ENCODE results near the gene TNFRSF1B. TPM values are rescaled to one million over a fixed set of nuclear protein-coding genes. Genes with fewer than 3 reads are reported as not detected.

Gene TNFRSF1B
- polyA plus RNA-seq, 3 donors: 5.8 to 44.3 (median 21.4) TPM

GRCh38 chr1:12182410-12182984 is 15.7 kb downstream of the TNFRSF1B start:
- 54 to 73% (median 66%) methylated on average over 4 of the region's 4 CpGs for WGBS, 3 donors
- peak overlapping the region; percentile 13 for H3K27ac ChIP-seq (ENCODE audit: low read depth, low read length)

- 76 to 95% (median 92%) methylated on average over 7 of the region's 7 CpGs for WGBS, 3 donors
- H3K27ac ChIP-seq (ENCODE audit: low read depth, low read length): no peak overlapping the region
Observed at GRCh38 chr1:12183095-12183794, 16.5 kb downstream of the TNFRSF1B start.

- 6 to 15% (median 15%) methylated on average over 10 of the region's 10 CpGs for WGBS, 3 donors
- peak overlapping the region; percentile 98 for H3K27ac ChIP-seq (ENCODE audit: low read depth, low read length)
Observed at GRCh38 chr1:12184008-12184681, 17.4 kb downstream of the TNFRSF1B start.

DNA sequence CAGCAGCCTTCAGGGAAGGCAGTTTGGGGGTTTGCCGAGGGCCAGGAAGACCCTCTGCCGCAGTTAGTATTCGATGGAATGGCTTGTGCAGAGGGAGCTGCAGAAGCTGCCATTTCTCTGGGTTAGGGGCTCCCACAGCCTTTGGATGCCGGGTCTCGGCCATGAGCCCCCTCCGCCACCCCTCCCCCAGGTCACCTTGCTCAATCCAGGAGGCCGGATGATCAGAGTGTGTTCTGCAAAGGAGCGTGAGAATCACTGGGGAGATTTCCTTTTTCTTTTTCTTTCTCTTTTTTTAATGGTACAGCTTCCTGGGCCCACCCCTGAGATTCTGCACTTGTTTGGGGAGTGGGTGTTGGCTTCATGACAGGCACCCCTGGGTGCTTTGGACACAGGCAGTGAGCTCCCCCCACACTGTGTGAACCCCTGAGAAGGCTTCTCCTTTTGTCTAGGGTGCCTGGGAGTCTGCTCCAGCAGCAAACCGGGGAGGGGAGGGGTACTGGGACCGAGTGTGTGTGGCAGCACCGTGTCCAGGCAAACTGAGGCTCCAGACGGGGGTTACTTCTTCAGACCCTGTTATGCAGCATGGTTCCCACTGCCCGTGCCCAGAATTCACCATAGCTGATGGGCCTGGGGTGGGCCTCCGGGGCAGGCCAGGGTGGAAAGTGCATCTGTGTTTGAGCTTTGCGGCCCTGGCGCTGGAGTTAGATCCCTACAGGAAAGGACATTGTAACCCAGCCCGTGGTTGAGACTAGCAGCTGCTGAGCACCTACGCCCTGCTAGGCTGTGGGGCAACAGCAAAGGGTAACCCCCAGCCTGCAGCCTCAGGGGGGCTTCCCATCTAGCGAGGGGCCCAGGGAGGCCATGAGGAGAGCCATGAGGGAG is 18.5 kb downstream of the TNFRSF1B start:
- peak overlapping the region; percentile 98 for H3K27ac ChIP-seq (ENCODE audit: low read depth, low read length)
- 36 to 65% (median 39%) methylated on average over 19 of the region's 19 CpGs for WGBS, 3 donors

GRCh38 chr1:12185918-12186678 is 19.3 kb downstream of the TNFRSF1B start:
- 51 to 59% (median 54%) methylated on average over 13 of the region's 13 CpGs for WGBS, 3 donors
- peak overlapping the region; percentile 98 for H3K27ac ChIP-seq (ENCODE audit: low read depth, low read length)

DNA sequence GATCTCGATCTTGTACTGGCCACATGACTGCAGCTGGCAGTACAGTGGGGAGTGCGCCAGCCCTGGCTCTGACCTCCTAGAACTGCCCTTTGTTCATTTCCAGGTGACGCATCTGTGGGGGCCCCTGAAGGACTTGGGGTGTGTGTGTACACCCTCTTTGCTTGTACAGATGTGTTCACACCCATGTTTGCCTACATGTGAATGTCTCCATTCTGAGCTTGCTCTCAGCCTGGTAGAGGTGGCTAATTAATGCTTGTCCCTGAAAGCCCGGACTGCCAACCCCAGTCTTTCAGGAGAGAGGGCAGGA is 19.8 kb downstream of the TNFRSF1B start:
- no peak overlapping the region for H3K27ac ChIP-seq (ENCODE audit: low read depth, low read length)
- WGBS, 3 donors: 63 to 75% (median 68%) methylated on average over 4 of the region's 4 CpGs

- H3K27ac ChIP-seq (ENCODE audit: low read depth, low read length): no peak overlapping the region
- WGBS, 3 donors: 39 to 71% (median 66%) methylated on average over 3 of the region's 3 CpGs
Observed at GRCh38 chr1:12188115-12188514, 21.3 kb downstream of the TNFRSF1B start.

GRCh38 chr1:12188657-12189327 is 22.0 kb downstream of the TNFRSF1B start:
- no peak overlapping the region for H3K27ac ChIP-seq (ENCODE audit: low read depth, low read length)
- 69 to 86% (median 85%) methylated on average over 13 of the region's 13 CpGs for whole genome bisulfite sequencing, 3 donors

GRCh38 chr1:12189328-12189682 is 22.5 kb downstream of the TNFRSF1B start:
- 57 to 77% (median 72%) methylated on average over 5 of the region's 5 CpGs for WGBS, 3 donors
- H3K27ac ChIP-seq (ENCODE audit: low read depth, low read length): no peak overlapping the region

DNA sequence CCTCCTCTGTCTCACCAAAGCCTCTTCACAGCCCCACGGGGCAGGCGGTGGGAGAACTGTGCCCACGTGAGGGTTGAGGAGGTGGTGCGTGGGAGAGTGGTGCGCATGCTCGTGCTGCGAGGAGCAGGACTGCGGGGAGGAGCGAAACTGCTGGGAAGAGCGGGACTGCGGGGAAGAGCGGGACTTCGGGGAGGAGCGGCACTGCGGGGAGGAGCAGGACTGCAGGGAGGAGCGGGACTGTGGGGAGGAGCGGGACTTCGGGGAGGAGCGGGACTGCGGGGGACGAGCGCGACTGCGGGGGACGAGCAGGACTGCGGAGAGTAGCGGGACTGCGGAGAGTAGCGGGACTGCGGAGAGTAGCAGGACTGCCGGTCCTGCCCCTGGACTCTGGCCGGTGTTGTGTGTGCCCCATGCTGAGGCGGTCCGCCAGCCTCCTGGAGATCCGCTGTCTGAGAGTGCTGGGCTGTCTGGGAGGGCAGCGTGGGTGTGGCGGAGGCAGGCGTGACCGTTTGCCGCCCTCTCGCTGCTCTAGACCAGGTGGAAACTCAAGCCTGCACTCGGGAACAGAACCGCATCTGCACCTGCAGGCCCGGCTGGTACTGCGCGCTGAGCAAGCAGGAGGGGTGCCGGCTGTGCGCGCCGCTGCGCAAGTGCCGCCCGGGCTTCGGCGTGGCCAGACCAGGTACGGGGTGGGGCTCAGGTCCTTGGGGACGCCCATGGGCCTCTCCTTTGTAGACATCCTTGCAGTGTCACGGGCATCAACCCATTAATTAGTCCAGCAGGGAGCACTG is 24.6 kb downstream of the TNFRSF1B start:
- WGBS, 3 donors: 78 to 94% (median 91%) methylated on average over 57 to 58 of the region's 58 CpGs
- no peak overlapping the region for H3K27ac ChIP-seq (ENCODE audit: low read depth, low read length)

DNA sequence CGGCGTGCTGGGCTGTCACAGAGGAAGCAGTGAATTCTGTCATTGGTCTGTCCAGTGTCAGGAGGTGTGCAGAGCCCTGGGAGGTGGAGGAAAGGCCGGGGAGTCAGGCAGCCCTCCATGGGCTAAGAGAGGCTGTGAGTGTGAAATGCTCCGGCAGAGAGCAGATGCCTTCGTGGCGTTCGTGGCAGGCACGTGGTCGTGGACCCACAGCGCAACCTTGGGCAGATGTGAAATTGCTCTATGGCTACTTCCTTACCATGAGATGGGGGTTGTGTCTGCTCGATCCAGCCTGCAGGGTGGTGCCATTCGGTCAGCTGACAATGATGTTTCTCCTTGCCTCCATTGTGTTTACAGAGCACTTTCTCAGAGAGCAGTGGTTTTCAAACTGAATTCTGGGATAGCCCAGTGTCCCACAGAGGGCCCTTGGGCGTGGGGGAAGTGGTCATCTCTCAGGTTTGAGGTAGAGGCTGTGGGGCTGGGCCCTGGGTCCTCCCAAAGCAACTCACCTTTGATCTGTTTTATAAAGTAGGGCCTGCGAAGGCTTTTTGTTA is 27.9 kb downstream of the TNFRSF1B start:
- 66 to 77% (median 72%) methylated on average over 14 of the region's 14 CpGs for WGBS, 3 donors
- H3K27ac ChIP-seq (ENCODE audit: low read depth, low read length): no peak overlapping the region

- 53 to 81% (median 80%) methylated on average over 3 of the region's 3 CpGs for WGBS, 3 donors
- H3K27ac ChIP-seq (ENCODE audit: low read depth, low read length): no peak overlapping the region
Observed at GRCh38 chr1:12195416-12195815, 28.6 kb downstream of the TNFRSF1B start.

- WGBS, 3 donors: 51 to 68% (median 57%) methylated on average over 20 of the region's 20 CpGs
- H3K27ac ChIP-seq (ENCODE audit: low read depth, low read length): no peak overlapping the region
Observed at GRCh38 chr1:12196641-12197482, 30.1 kb downstream of the TNFRSF1B start.

- 71 to 93% (median 91%) methylated on average over 7 of the region's 7 CpGs for WGBS, 3 donors
- H3K27ac ChIP-seq (ENCODE audit: low read depth, low read length): no peak overlapping the region
Observed at GRCh38 chr1:12197483-12197880, 30.7 kb downstream of the TNFRSF1B start.

DNA sequence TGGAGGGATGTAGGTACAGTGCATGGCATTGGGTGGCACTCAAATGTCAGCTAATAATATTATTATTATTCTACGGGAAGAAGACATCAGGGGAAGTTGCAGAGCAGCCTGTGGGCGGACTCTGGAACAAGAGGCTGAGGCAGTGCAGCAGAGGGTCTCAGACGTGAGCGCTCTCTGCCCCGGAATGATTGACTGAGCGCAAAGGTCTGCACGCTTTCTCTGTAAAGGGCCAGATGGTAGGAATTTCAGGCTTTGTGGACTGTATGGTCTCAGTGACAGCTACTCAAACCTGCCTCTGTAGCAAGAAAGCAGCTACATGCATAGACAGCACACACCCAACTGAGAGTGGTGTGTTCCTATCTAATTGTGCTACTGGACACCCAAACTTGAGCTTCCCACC is 33.4 kb downstream of the TNFRSF1B start:
- 69 to 96% (median 91%) methylated on average over 7 of the region's 7 CpGs for WGBS, 3 donors
- H3K27ac ChIP-seq (ENCODE audit: low read depth, low read length): no peak overlapping the region
